GM12873 (cell line): Measurements from ENCODE around the gene STK38L.

Source experiments
- CTCF ChIP-seq: IDR thresholded peaks from 2 replicates; pipeline ENCODE4 v1.5.1; 2012; ENCODE audit warnings: low read depth, mild to moderate bottlenecking, moderate library complexity, low read length, control low read depth; ENCODE audit not compliant: insufficient read depth; ENCODE audit errors: missing control alignments

STK38L gene

GRCh38 chr12:27217590-27217989, 26.5 kb upstream of the STK38L start:
- TF ChIP-seq CTCF: no peak

- TF ChIP-seq CTCF: no peak
Measured at GRCh38 chr12:27219693-27220054, 24.4 kb upstream of the STK38L start.

GRCh38 chr12:27220055-27220987, 23.8 kb upstream of the STK38L start:
- no peak for TF ChIP-seq CTCF

- TF ChIP-seq CTCF: no peak
Measured at GRCh38 chr12:27220988-27221345, 23.1 kb upstream of the STK38L start.

- TF ChIP-seq CTCF: peak; percentile 43
Measured at GRCh38 chr12:27221625-27222387, 22.3 kb upstream of the STK38L start.

- no peak for TF ChIP-seq CTCF
Measured at GRCh38 chr12:27226407-27226929, 17.6 kb upstream of the STK38L start.

- TF ChIP-seq CTCF: no peak
Measured at GRCh38 chr12:27229367-27229766, 14.7 kb upstream of the STK38L start.
